ENCODE measurements around the gene BPIFB3. TPM values are rescaled to one million over a fixed set of nuclear protein-coding genes. Genes with fewer than 3 reads are reported as not detected.

The BPIFB3 gene
- total and polyA plus RNA-seq, 7 donors: not detected

- Histone ChIP-seq H3K9me3 (no peaks in the 10 kb centered on the region), H3K36me3 (ENCODE audit: insufficient read depth in 1 of 2, low read depth in 1 of 2) (no peaks in the 10 kb centered on the region), H3K4me1 (no peaks in the 10 kb centered on the region), H3K27me3 (ENCODE audit: insufficient read depth in 3 of 3, low read length in 2 of 3) (peaks cover 0 to 33% (median 0%) of the 10 kb centered on the region in 3 donors), H3K27ac (no peak overlapping the region), H3K4me3 (no peak overlapping the region)
- no peak for TF ChIP-seq CTCF (IDR thresholded peaks at IDR 0.05)
- 60 to 69% (median 65%) methylated on average over 18 of the region's 18 CpGs for WGBS, 3 donors
- peak in 1 of 2 donors; percentile 43 for DNase-seq
- ATAC-seq: no peak
- intact Hi-C loops (cut with DNase I): no loop called here
These were observed 33.2 kb upstream of the BPIFB3 start for GRCh38 chr20:33020278-33021161.

GRCh38 chr20:33021879-33022278, 31.8 kb upstream of the BPIFB3 start:
- Histone ChIP-seq H3K9me3 (no peaks in the 10 kb centered on the region), H3K27me3 (ENCODE audit: insufficient read depth in 3 of 3, low read length in 2 of 3) (peaks cover 0 to 19% (median 0%) of the 10 kb centered on the region in 3 donors), H3K27ac (no peak overlapping the region), H3K4me1 (no peaks in the 10 kb centered on the region), H3K36me3 (ENCODE audit: insufficient read depth in 1 of 2, low read depth in 1 of 2) (no peaks in the 10 kb centered on the region), H3K4me3 (no peak overlapping the region)
- no peak for DNase-seq
- no peak for ATAC-seq
- no peak for TF ChIP-seq CTCF (IDR thresholded peaks at IDR 0.05)
- 57 to 68% (median 67%) methylated on average over 3 of the region's 3 CpGs for WGBS, 3 donors
- intact Hi-C loops (cut with DNase I): no loop called here

GRCh38 chr20:33022289-33022688, 31.4 kb upstream of the BPIFB3 start:
- Histone ChIP-seq H3K27ac (no peak overlapping the region), H3K36me3 (ENCODE audit: insufficient read depth in 1 of 2, low read depth in 1 of 2) (no peaks in the 10 kb centered on the region), H3K4me3 (no peak overlapping the region), H3K4me1 (no peaks in the 10 kb centered on the region), H3K9me3 (no peaks in the 10 kb centered on the region), H3K27me3 (ENCODE audit: insufficient read depth in 3 of 3, low read length in 2 of 3) (peaks cover 0 to 20% (median 0%) of the 10 kb centered on the region in 3 donors)
- no peak for ATAC-seq
- intact Hi-C loops (cut with DNase I): no loop called here
- peak in 1 of 2 donors; percentile 4 for DNase-seq
- no peak for TF ChIP-seq CTCF (IDR thresholded peaks at IDR 0.05)
- WGBS, 3 donors: 54 to 58% (median 55%) methylated on average over 4 of the region's 4 CpGs

- peak in 1 of 2 donors; percentile 16 for DNase-seq
- Histone ChIP-seq H3K4me1 (no peaks in the 10 kb centered on the region), H3K9me3 (no peaks in the 10 kb centered on the region), H3K27ac (no peak overlapping the region), H3K27me3 (ENCODE audit: insufficient read depth in 3 of 3, low read length in 2 of 3) (peaks cover 0 to 22% (median 4%) of the 10 kb centered on the region in 3 donors), H3K36me3 (ENCODE audit: insufficient read depth in 1 of 2, low read depth in 1 of 2) (no peaks in the 10 kb centered on the region), H3K4me3 (no peak overlapping the region)
- 73 to 83% (median 81%) methylated on average over 7 of the region's 7 CpGs for WGBS, 3 donors
- ATAC-seq: no peak
- no peak for TF ChIP-seq CTCF (IDR thresholded peaks at IDR 0.05)
- intact Hi-C loops (cut with DNase I): no loop called here
These were observed 30.8 kb upstream of the BPIFB3 start for GRCh38 chr20:33022694-33023438.
